Stimulated activated CD4-positive, alpha-beta T cell treated with anti-CD3 and anti-CD28 coated beads, Interleukin-15, amount 100 ng/mL, for 48 hours (primary cell): ENCODE results near the gene CHEK2.
"Not testable (repeated sequence)": the region's sequence is repeated elsewhere in the genome, so short reads cannot be mapped to it uniquely, and the experiment has no call there.

ENCODE experiments used
- DNase-seq, 2 donors: peaks; one replicate each; pipeline ENCODE4 v3.0.0-alpha.2; 2020; ENCODE audit warnings: low read depth in 2 of 2

CHEK2 gene

GRCh38 chr22:28741785-28742561 is at the start of gene CHEK2, which contains the start of gene HSCB:
Gene CHEK2, minus strand, starts transcription at chr22:28741820. Its CDS starts 7,099 bp downstream, at chr22:28734721.
Gene HSCB, plus strand, starts transcription at chr22:28742039. Its CDS starts 57 bp downstream, at chr22:28742096.
- DNase-seq, result peak; percentile 96 to 98

DNA sequence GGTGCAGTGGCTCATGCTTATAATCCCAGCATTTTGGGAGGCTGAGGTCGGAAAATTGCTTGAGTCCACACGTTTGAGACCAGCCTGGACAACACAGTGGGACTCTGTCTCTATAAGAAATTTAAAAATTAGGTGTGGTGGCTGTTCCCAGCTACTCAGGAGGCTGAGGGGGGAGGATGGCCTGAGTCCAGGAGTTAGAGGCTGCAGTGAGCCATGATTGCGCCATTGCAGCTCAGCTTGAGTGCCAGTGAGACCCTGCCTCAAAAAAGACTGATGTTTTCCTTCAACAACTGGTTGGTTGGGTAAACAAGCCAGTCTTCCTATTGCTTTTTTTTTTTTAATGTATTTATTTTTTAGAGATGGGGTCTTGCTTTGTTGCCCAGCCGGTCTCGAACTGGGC is 49.5 kb upstream of the CHEK2 start:
- no peak for DNase-seq

DNA sequence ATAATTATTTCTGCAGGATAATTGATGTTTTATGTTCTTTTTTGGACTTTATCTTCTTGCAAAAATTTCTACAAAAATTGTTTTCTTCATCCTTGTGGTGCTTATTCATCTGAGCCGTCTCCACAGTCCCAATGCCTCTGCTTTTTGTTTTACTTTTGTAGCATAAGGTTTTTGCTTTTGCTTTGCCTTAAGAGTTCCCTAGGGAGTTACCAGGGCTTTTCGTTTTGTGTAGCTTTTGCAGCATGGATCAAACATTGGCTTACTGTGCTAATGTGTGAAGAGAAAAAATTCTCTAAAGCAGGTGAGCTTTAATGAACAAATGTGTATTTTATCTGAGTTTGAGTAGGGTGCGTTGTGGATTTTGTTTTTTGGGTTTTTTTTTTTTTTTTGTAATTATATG is 47.0 kb upstream of the CHEK2 start:
- no peak for DNase-seq

- no peak for DNase-seq
Measured at GRCh38 chr22:28783786-28784671, 42.4 kb upstream of the CHEK2 start.

GRCh38 chr22:28780296-28780695 is 38.7 kb upstream of the CHEK2 start:
- no peak for DNase-seq

GRCh38 chr22:28779833-28780232 is 38.2 kb upstream of the CHEK2 start:
- no peak for DNase-seq

GRCh38 chr22:28774378-28774777 is 32.8 kb upstream of the CHEK2 start:
- no peak for DNase-seq

DNA sequence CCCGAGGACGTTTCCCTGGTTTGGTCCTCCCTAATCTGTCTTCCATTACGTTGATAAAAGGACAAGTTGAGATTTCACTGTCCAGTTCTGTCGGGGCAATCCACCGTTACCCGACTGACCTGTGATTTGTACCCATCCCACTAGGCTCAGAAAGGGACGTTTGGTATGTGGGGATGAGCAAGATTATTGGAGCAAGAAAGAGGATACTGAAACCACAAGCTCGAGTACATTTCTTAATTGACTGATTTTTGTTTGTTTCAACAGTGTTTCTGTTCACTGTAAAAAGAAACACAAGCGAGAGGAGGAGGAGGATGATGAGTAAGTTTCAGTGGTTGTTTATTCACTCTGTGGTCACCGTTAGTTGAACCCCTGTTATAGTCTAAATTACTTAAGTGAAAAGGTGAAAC is 31.8 kb upstream of the CHEK2 start:
- DNase-seq, result no peak

DNA sequence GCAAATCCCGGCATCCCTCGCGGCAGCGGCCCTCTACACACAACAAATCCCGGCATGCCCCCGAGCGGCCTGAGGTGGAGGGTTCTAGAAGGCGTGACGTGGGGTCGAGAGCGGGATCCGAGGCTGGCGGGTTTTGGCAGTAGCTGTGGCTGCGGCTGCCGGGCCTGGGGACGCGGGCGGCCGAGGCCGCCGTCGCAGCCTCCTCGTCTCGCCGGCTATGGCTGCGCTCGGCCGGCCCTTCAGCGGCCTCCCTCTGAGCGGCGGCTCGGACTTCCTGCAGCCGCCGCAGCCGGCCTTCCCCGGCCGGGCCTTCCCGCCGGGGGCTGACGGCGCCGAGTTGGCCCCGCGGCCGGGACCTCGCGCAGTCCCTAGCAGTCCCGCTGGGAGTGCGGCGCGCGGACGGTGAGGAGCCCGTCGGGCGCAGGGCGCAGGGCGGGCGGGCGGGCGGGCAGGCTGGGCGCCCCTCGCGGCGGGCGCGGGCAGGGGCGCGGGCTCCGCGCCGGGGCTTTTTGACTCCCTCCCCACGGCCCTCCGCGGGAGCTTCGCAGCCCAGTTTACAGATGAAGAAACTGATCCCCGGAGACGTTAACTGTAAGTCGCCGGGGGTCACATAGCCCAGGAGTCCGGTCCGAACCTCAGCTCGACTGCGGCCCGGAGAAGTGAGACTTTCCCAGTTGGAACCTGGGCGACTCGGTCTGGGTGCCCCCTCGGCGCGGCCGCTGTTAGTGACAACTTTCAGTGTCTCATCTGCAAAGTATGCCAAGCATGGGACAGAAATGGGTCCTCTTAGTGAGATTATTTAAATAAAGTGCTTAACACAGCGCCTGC is 31.2 kb upstream of the CHEK2 start, which contains the start of gene CCDC117:
Gene CCDC117 (plus strand): TSS at position 63 of the 828 bp plus-strand sequence. CDS start 155 bp downstream, at position 218.
- DNase-seq, result peak; percentile 88 to 90

GRCh38 chr22:28771195-28771791 is 29.7 kb upstream of the CHEK2 start:
- no peak for DNase-seq

- no peak for DNase-seq
Measured at GRCh38 chr22:28769394-28770085, 27.9 kb upstream of the CHEK2 start.

DNA sequence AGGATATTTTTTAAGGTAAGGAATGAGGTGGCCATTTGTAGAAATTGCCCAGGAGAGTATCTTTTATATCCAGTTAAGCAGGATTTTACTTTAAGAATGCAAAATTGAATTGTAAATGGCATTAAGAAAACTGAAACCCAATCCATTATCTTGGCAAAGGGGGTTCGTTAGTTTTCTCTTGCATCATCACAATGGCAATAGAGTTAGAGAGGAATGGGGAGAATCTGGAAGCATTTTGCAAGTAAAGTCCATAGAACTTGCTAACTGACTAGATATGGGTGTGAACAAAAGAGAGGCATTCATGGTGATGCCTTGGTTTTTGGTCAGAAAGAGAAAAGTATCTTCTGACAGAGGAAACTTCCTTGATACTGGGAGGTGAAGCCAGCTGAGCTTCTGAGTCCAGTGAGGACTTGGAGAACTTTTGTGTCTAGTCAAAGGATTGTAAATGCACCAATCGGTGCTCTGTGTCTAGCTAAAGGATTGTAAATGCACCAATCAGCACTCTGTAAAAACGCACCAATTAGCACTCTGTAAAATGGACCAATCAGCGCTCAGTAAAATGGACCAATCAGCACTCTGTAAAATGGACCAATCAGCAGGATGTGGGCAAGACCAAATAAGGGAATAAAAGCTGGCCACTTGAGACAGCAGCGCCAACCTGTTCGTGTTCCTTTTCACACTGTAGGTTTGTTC is 27.2 kb upstream of the CHEK2 start:
- DNase-seq, result no peak

DNA sequence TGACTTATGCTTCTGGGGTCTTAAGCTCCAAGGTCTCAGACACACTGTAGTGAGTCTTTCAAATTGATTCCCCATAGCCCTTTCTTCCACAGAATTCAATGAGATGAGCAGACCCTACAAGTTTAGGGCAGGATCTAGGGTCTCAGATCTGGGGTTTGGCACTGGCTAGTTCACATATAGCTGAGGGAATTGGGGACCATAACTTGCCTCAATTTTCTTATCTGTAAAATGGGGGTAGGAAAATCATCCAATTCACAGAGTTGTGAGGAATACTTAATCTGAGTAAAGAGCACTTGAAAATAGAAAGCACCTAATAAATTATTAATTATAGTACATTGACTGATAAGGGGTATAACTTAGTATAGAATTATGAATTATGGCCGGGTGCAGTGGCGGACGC is 25.0 kb upstream of the CHEK2 start:
- DNase-seq, result no peak

DNA sequence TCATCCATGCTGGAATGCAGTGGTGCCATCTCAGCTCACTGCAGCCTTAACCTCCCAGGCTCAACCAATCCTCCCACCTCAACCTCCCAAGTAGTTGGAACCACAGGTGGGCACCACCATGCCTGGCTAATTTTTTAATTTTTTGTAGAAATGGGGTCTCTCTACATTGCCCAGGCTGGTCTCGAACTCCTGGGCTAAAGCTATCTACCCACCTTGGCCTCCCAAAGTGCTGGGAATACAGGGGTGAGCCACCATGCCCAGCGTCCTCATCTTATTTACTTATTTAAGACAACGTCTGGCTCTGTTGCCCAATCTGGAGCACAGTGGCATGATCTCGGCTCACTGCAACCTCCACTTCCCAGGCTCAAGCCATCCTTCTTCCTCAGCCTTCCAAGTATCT is 20.4 kb upstream of the CHEK2 start:
- not testable (repeated sequence) for DNase-seq

DNA sequence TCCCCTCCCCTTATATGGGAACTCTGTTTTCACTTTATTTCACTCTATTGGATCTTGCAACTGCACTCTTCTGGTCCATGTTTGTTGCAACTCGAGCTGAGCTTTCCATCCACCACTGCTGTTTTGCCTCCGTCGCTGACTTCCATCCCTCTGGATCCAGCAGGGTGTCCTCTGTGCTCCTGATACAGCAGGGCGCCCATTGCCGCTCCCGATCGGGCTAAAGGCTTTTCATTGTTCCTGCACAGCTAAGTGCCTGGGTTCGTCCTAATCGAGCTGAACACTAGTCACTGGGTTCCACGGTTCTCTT is 19.8 kb upstream of the CHEK2 start:
- no peak for DNase-seq

- no peak for DNase-seq
Measured at GRCh38 chr22:28759861-28760560, 18.4 kb upstream of the CHEK2 start.

GRCh38 chr22:28754512-28754911 is 12.9 kb upstream of the CHEK2 start:
- not testable (repeated sequence) for DNase-seq

- no peak for DNase-seq
Measured at GRCh38 chr22:28750471-28750881, 8.9 kb upstream of the CHEK2 start.

DNA sequence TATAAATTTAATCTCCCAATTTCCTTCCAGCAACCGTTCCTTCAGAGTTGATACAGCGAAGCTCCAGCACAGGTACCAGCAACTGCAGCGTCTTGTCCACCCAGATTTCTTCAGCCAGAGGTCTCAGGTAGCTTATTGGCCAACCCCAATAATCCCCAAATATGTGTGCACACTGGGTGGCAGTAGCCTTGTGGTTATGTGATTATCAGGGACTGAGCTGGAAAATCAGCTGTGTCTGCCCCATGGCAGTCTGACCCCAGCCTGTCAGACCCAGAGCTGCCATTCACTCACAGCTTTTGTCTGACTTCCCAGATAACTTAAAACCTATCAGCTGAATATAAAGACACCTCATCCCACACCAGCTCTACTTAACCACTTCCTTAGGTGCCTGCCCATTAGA is 2.2 kb upstream of the CHEK2 start:
- no peak for DNase-seq

- no peak for DNase-seq
Measured at GRCh38 chr22:28742562-28742962, 942 bp upstream of the CHEK2 start.
